Muscle layer of duodenum (tissue), 2 donors: Measurements from ENCODE around the gene AGMAT.

Experiments used
- H3K27ac ChIP-seq: one replicate; pipeline ENCODE4 v1.7.0; 2013; ENCODE audit warnings: mild to moderate bottlenecking, low read length
- H3K27me3 ChIP-seq: one replicate; pipeline ENCODE4 v1.7.0; 2013; ENCODE audit warnings: low read depth, mild to moderate bottlenecking, control low read depth, low read length
- H3K36me3 ChIP-seq, 2 donors: one replicate each; pipeline ENCODE4 v1.7.0; 2013; ENCODE audit warnings: low read length in 2 of 2, control low read depth in 1 of 2, mild to moderate bottlenecking in 1 of 2; ENCODE audit not compliant: insufficient read depth in 2 of 2, control insufficient read depth in 1 of 2
- H3K4me1 ChIP-seq, 2 donors: one replicate each; pipeline ENCODE4 v1.7.0; 2013; ENCODE audit warnings: low read length in 2 of 2, mild to moderate bottlenecking in 2 of 2, control low read depth in 1 of 2, moderate library complexity in 1 of 2; ENCODE audit not compliant: insufficient read depth in 2 of 2, control insufficient read depth in 1 of 2
- H3K4me3 ChIP-seq, 2 donors: one replicate each; pipeline ENCODE4 v1.7.0; 2013; ENCODE audit warnings: low read length in 2 of 2, low read depth in 1 of 2, mild to moderate bottlenecking in 1 of 2
- H3K9me3 ChIP-seq, 2 donors: one replicate each; pipeline ENCODE4 v1.7.0; 2013; ENCODE audit warnings: low read length in 2 of 2, control low read depth in 1 of 2, mild to moderate bottlenecking in 1 of 2; ENCODE audit not compliant: control insufficient read depth in 1 of 2
- donor health status: healthy.

AGMAT gene

GRCh38 chr1:15577691-15578090, 7.2 kb downstream of the AGMAT start:
- no peak overlapping the region for H3K4me3 ChIP-seq
- no peak overlapping the region for H3K27ac ChIP-seq
- no peaks in the 10 kb centered on the region for H3K9me3 ChIP-seq
- peaks cover 0 to 8% of the 10 kb centered on the region in 2 donors for H3K4me1 ChIP-seq
- H3K36me3 ChIP-seq = no peaks in the 10 kb centered on the region
- H3K27me3 ChIP-seq = no peaks in the 10 kb centered on the region

DNA sequence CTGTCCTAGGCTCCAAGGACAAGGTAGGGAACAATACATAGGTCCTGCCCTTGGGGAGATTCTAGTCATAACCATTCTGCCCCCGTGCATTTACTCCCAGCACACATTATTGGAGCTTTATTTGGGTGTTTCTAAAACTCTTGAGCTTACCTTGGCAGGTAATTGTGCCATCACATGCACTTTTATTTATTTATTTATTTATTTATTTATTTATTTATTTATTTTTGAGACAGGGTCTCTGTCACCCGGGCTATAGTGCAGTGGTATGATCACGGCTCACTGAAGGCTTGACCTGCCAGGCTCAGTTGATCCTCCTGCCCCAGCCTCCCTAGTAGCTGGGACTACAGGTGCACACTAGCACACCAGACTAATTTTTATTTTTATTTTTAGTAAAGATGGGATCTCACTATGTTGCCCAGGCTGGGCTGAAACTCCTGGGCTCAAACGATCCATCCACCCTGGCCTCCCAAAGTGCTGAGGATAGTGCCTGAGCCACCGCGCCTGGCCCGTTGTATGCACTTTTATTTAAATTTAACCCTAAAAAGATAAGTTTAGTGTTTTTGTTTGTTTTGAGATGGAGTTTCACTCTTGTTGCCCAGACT, 9.2 kb downstream of the AGMAT start:
- H3K27ac ChIP-seq = no peak overlapping the region
- H3K4me3 ChIP-seq = no peak overlapping the region
- peaks cover 0 to 8% of the 10 kb centered on the region in 2 donors for H3K4me1 ChIP-seq
- no peaks in the 10 kb centered on the region for H3K9me3 ChIP-seq
- no peaks in the 10 kb centered on the region for H3K27me3 ChIP-seq
- peaks cover 0 to 3% of the 10 kb centered on the region in 2 donors for H3K36me3 ChIP-seq

GRCh38 chr1:15574741-15575140, 10.1 kb downstream of the AGMAT start:
- Histone ChIP-seq H3K4me1 (peaks cover 0 to 5% of the 10 kb centered on the region in 2 donors), H3K36me3 (peaks cover 0 to 5% of the 10 kb centered on the region in 2 donors), H3K9me3 (no peaks in the 10 kb centered on the region), H3K27me3 (no peaks in the 10 kb centered on the region), H3K27ac (no peak overlapping the region), H3K4me3 (no peak overlapping the region)

- no peaks in the 10 kb centered on the region for H3K9me3 ChIP-seq
- no peak overlapping the region for H3K27ac ChIP-seq
- H3K36me3 ChIP-seq = peaks cover 2 to 11% of the 10 kb centered on the region in 2 donors
- H3K4me3 ChIP-seq = no peak overlapping the region
- H3K27me3 ChIP-seq = no peaks in the 10 kb centered on the region
- H3K4me1 ChIP-seq = no peaks in the 10 kb centered on the region
These were observed 11.4 kb downstream of the AGMAT start for GRCh38 chr1:15573477-15573876.

DNA sequence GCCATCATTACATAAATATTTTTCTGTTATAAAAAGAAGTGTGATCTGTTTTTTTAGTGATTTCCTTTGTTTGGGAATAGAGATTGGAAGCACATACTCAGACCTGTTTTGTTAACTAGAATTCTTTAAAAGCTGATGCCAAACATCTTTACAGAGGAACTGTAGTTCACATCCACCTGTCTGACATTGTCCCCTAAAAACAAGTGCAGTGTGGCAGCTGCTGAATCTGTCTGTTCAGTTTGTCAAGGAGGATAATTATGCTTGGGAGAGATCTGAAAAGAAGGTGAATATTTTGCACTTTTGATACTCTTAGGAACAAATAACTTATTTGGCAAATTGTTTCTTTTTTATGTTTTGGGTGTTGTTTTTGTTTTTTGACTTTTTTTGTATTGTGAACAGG, 13.6 kb downstream of the AGMAT start:
- no peaks in the 10 kb centered on the region for H3K27me3 ChIP-seq
- H3K9me3 ChIP-seq = no peaks in the 10 kb centered on the region
- no peak overlapping the region for H3K27ac ChIP-seq
- H3K4me1 ChIP-seq = no peaks in the 10 kb centered on the region
- no peak overlapping the region for H3K4me3 ChIP-seq
- peaks cover 24 to 33% of the 10 kb centered on the region in 2 donors for H3K36me3 ChIP-seq

GRCh38 chr1:15570861-15571260, 14.0 kb downstream of the AGMAT start:
- Histone ChIP-seq H3K27me3 (no peaks in the 10 kb centered on the region), H3K27ac (no peak overlapping the region), H3K4me3 (no peak overlapping the region), H3K4me1 (no peaks in the 10 kb centered on the region), H3K9me3 (no peaks in the 10 kb centered on the region), H3K36me3 (peaks cover 28 to 37% of the 10 kb centered on the region in 2 donors)

DNA sequence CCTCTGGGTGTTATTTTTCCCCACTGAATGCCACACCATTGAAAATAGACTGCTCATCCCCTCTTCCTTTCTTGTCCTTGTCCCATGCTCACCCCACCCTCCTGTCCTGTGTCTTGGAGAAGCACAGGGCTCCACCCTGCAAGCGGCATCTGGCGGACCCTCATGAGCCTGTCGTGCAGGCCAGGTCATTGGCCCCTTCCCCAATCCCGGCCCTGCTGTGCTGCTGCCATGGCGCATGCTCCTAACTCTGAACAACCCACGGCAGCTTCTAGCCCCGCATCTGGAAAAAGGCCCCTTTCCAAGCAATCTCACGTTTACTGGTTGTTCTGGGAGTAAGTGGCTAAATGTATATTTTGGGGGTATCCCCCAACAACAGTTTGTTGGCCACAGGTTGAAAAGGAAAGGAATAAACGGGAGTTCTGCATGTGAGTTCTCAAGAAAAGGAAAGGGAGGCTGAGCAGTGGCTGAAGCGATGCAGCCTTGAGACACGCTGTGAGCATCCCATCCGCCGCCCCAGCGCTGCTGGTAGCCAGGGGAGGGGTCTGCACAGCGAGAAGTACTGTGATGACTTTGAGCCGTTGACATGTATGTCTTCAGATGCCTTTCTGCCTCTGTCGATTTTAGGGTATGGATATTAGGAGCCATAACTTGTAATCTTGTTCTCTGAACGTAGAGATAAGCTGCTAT, 16.3 kb downstream of the AGMAT start:
- no peaks in the 10 kb centered on the region for H3K9me3 ChIP-seq
- H3K4me3 ChIP-seq = no peak overlapping the region
- H3K36me3 ChIP-seq = peaks cover 42 to 58% of the 10 kb centered on the region in 2 donors
- H3K27ac ChIP-seq = no peak overlapping the region
- no peaks in the 10 kb centered on the region for H3K4me1 ChIP-seq
- no peaks in the 10 kb centered on the region for H3K27me3 ChIP-seq

DNA sequence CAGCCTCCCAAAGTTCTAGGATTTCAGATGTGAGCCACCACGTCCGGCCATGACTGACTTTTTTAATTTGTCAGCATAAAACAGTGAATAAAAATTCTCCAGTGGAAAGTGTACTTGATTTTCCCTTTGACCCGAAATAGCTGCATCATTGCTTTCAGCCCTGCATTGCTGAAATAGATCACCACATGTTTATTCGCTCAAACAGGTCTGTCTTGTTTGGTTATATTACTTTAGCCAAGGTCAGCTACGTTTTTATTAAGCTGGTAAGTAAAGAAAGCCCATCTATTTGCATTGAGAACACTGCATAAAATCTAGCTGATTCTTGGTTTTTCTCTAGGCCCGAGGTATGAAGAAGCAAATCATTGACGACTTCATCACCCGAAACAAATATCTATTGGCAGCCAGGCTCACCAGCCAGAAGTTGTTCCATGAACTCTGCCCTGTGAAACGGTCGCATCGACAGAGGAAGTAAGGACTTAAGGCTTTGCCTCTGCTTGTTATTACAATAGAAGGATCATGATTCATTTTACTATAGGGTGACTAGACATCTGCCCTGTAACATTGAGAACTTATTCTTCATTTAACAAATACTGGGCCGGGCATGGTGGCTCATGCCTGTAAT, 25.6 kb downstream of the AGMAT start:
- no peaks in the 10 kb centered on the region for H3K9me3 ChIP-seq
- no peak overlapping the region for H3K27ac ChIP-seq
- peaks cover 25 to 49% of the 10 kb centered on the region in 2 donors for H3K36me3 ChIP-seq
- no peak overlapping the region for H3K4me3 ChIP-seq
- H3K27me3 ChIP-seq = no peaks in the 10 kb centered on the region
- no peaks in the 10 kb centered on the region for H3K4me1 ChIP-seq

- Histone ChIP-seq H3K4me1 (no peaks in the 10 kb centered on the region), H3K4me3 (no peak overlapping the region), H3K36me3 (peaks cover 20 to 43% of the 10 kb centered on the region in 2 donors), H3K27me3 (no peaks in the 10 kb centered on the region), H3K27ac (no peak overlapping the region), H3K9me3 (no peaks in the 10 kb centered on the region)
These were observed 26.3 kb downstream of the AGMAT start for GRCh38 chr1:15558516-15558915.

- no peak overlapping the region for H3K27ac ChIP-seq
- H3K27me3 ChIP-seq = no peaks in the 10 kb centered on the region
- H3K9me3 ChIP-seq = no peaks in the 10 kb centered on the region
- peaks cover 17 to 36% of the 10 kb centered on the region in 2 donors for H3K36me3 ChIP-seq
- H3K4me3 ChIP-seq = no peak overlapping the region
- no peaks in the 10 kb centered on the region for H3K4me1 ChIP-seq
These were observed 27.3 kb downstream of the AGMAT start for GRCh38 chr1:15557594-15557993.

GRCh38 chr1:15557008-15557407, 27.8 kb downstream of the AGMAT start:
- Histone ChIP-seq H3K4me1 (no peaks in the 10 kb centered on the region), H3K36me3 (peaks cover 13 to 30% of the 10 kb centered on the region in 2 donors), H3K27ac (no peak overlapping the region), H3K9me3 (no peaks in the 10 kb centered on the region), H3K27me3 (no peaks in the 10 kb centered on the region), H3K4me3 (no peak overlapping the region)
